ENCODE data around the gene MAJIN.

MAJIN gene

GRCh38 chr11:65002706-65003105 is 30.8 kb upstream of the MAJIN start (continued):
- TF ChIP-seq, protein P1, sequence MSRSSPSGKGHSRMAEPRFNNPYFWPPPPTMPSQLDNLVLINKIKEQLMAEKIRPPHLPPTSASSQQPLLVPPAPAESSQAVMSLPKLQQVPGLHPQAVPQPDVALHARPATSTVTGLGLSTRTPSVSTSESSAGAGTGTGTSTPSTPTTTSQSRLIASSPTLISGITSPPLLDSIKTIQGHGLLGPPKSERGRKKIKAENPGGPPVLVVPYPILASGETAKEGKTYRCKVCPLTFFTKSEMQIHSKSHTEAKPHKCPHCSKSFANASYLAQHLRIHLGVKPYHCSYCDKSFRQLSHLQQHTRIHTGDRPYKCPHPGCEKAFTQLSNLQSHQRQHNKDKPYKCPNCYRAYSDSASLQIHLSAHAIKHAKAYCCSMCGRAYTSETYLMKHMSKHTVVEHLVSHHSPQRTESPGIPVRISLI (tag by site-specific recombination; IDR thresholded peaks at IDR 0.05), result no peak
- TF ChIP-seq ZNF16 (tag by site-specific recombination; IDR thresholded peaks at IDR 0.05; ENCODE audit: low read depth) (no peak), ZNF280C (tag by site-specific recombination; IDR thresholded peaks at IDR 0.05) (no peak), ZNF221 (tag by site-specific recombination; IDR thresholded peaks at IDR 0.05; ENCODE audit: borderline replicate concordance) (no peak), ZNF473 (tag by site-specific recombination; IDR thresholded peaks at IDR 0.05) (no peak), MYNN (tag by site-specific recombination; IDR thresholded peaks at IDR 0.05; ENCODE audit: borderline replicate concordance) (no peak), MEIS1 (CRISPR knock-in tag; IDR thresholded peaks at IDR 0.05; ENCODE audit: borderline replicate concordance) (no peak)

DNA sequence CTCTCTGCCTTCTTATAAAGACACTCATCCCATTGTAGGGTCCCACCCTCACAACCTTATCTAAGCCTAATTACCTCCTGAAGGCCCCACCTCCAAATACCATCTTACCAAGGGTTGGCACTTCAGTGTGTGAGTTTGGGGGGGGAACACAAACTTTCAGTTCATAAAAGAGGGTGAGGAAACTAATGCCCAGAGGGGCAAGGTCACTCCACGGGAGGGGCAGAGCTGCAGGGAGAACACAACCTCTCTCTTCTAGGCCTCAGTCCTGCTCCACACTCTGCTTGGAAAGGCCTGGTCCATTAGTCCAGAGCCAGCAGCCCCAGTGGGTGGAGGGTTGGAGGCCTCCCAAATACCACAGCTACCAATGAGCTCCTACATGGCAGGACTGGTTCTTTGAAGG is 27.6 kb upstream of the MAJIN start:
- ChIA-PET CTCF (interaction anchor here (1.0 to 3.7 kb wide), 3 partner anchors 14 to 36 kb away, joined by 4 to 15 read pairs (median 5); partner anchors contain the start of gene ARL2), POLR2A (interaction anchor here (0.7 kb wide), 1 partner anchor 496 kb away, joined by 3 read pairs; no protein-coding TSS in a partner anchor)
- no peaks in the 10 kb centered on the region for H3K4me1 ChIP-seq (ENCODE audit: control insufficient read depth, insufficient read depth, low read length)
- no peaks in the 10 kb centered on the region for H3K9me3 ChIP-seq (ENCODE audit: control insufficient read depth, insufficient read depth, low read depth, low read length)
- TF ChIP-seq ZNF184 (tag by site-specific recombination; IDR thresholded peaks at IDR 0.05) (no peak), ZNF10 (tag by site-specific recombination; IDR thresholded peaks at IDR 0.05) (no peak), ZNF660 (tag by site-specific recombination; IDR thresholded peaks at IDR 0.05) (no peak), ZNF280D (tag by site-specific recombination; IDR thresholded peaks at IDR 0.05) (no peak), ZNF776 (tag by site-specific recombination; IDR thresholded peaks at IDR 0.05; ENCODE audit: borderline replicate concordance) (no peak), ZNF488 (tag by site-specific recombination; IDR thresholded peaks at IDR 0.05) (no peak), ZNF302 (tag by site-specific recombination; IDR thresholded peaks at IDR 0.05; ENCODE audit: low read depth) (no peak), ZNF239 (tag by site-specific recombination; IDR thresholded peaks at IDR 0.05) (no peak), ZNF175 (tag by site-specific recombination; IDR thresholded peaks at IDR 0.05) (no peak), ZNF521 (tag by site-specific recombination; IDR thresholded peaks at IDR 0.05) (no peak), ZBTB20 (tag by site-specific recombination; IDR thresholded peaks at IDR 0.05) (no peak), ZNF433 (tag by site-specific recombination; IDR thresholded peaks at IDR 0.05; ENCODE audit: low read depth) (no peak), ZBTB21 (tag by site-specific recombination; IDR thresholded peaks at IDR 0.05) (no peak)
- H3K27ac ChIP-seq (ENCODE audit: extremely low read depth, low read depth, low read length), result no peak overlapping the region
- no peaks in the 10 kb centered on the region for H3K36me3 ChIP-seq (ENCODE audit: control insufficient read depth in 2 of 2, insufficient read depth in 1 of 2, low read length in 2 of 2)
- H3K4me3 ChIP-seq (ENCODE audit: low read depth, low read length), result no peak overlapping the region

All from HEK293 (cell line).